GM19099 (cell line): ENCODE measurements around the gene TOP1.

Source experiments
- POLR2A ChIP-seq: IDR thresholded peaks from 3 replicates; pipeline ENCODE4 v1.6.1; 2011; ENCODE audit warnings: low read depth; ENCODE audit not compliant: insufficient read length; ENCODE audit errors: extremely low read depth

TOP1 gene

GRCh38 chr20:41145317-41145716 is 116.7 kb downstream of the TOP1 start:
- no peak for TF ChIP-seq POLR2A

GRCh38 chr20:41145821-41146620 is 117.4 kb downstream of the TOP1 start:
- TF ChIP-seq POLR2A = no peak

DNA sequence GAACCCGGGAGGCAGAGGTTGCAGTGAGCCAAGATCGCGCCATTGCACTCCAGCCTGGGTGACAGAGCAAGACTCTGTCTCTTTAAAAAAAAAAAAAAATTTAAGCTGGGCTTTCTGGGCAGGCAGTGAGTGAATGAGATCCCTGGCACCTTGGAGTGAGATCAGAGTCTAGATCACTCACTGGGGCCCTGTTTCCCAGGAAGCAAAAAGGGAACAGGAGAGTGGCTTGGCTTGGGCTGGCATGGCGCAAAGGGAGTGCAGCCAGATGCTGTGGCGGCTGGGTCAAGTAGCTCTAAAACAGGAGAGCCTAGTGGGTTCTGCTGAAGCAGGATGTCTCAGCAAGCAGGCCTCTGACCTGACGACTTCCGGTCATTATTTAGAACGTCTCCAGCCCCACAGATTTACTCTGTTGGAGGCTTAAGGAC is 119.2 kb downstream of the TOP1 start:
- TF ChIP-seq POLR2A = no peak

DNA sequence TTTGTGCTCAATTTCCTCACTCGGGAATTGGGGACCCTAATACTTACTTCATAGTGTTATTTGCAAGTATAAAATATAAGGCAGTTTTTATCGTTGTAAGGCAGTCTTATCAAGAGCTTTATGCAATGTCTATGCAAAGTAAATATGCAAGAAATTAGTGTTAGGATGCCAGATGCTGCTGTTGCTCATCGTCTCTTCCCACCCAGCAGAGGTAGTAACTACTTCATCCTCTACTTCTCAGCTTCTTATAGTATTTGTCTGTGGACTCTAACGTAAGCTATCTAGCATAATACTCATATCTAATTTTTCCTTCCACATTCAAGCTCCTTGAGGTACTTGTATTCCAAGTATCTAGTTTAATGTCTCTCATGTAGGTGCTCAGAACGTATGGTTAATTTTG is 120.3 kb downstream of the TOP1 start:
- TF ChIP-seq POLR2A = no peak

GRCh38 chr20:41150664-41151063 is 122.0 kb downstream of the TOP1 start:
- no peak for TF ChIP-seq POLR2A

GRCh38 chr20:41151134-41151869 is 122.7 kb downstream of the TOP1 start:
- TF ChIP-seq POLR2A = no peak

GRCh38 chr20:41152108-41152757 is 123.6 kb downstream of the TOP1 start:
- no peak for TF ChIP-seq POLR2A

GRCh38 chr20:41154436-41155176 is 126.0 kb downstream of the TOP1 start:
- TF ChIP-seq POLR2A = no peak

DNA sequence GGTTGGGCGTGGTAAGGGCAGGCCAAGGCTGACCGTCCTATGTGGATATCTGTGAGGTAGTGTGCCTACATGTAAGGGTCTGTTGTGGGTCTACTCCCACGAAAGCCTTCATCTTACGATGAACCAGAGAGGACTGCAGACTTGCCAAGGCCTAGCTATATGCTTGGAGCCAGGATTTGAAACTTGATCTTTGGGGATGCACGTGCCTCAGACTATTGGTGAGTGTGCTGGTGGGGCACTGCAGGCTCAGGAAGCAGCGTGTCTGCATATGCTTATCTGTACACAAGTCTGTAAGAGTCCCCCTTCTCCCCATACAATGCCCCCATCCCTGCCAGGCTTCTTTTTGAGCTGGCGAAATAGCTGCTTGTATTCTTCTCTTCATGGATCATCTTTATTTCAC is 126.6 kb downstream of the TOP1 start:
- TF ChIP-seq POLR2A = no peak

DNA sequence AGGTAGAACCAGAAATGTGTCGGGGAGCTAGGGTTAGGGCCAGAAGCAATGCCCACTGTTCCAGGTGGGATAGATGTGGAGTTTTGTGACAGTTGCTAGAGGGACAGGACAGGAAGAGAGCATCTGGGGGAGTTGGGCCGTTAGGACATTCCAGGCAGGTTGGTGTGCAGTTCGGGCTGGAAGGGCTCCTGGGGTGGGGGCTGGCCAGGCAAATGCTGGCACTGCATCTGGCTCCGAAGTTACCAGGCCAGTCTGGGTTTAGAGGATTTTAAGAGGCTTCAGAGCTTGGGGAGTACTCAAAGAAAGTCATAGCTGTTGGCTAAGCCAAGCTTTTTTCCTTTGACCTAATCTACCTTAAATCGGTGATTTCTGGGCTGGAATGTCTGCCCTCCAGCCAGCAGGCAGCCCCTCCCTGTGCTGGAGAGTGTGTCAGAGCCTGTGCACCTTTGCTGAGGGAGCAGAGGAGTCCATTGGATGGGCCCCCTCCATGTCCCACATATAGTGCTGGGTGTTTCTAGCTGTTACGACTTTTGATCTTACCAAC is 129.5 kb downstream of the TOP1 start:
- TF ChIP-seq POLR2A = no peak

- TF ChIP-seq POLR2A = no peak
These were observed 130.9 kb downstream of the TOP1 start for GRCh38 chr20:41159547-41159946.

DNA sequence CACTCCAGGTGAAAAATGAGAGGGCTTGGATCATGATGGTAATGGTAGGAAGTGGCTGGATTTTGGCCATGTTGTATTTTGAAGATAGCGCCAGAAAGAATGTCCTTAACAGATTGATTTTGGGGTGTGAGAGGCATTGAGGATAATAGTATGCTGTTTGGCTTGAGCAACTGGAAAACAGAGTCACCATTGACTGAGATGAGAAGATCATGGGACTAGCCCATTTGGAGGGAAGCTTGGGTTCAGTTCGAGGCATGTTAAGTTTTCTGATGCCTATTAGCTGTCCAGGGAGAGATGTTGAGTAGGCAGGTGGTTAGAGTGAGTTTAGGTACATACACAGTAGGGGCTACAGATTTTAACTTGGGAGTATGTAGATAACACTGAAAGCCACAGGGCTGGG is 132.1 kb downstream of the TOP1 start:
- no peak for TF ChIP-seq POLR2A

DNA sequence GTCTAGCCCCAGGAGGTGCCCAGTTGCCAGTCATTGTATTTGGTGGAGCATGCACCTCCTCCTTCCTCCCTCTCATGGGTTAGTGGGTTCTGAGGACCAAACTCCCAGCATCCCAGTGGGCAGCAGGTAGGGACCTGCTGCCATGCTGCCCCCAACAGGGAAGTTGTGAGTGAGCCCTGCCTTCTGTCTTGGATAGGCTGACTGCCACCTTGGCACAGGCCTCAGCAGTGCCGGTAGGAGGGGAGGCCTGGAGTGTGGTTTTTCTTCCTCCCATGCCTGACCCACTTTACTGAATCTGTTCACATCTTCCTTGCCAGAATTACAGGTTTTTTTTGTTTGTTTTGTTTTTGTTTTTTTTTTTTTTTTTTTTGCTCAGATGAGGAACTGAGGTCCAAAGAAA is 133.3 kb downstream of the TOP1 start:
- TF ChIP-seq POLR2A = no peak

DNA sequence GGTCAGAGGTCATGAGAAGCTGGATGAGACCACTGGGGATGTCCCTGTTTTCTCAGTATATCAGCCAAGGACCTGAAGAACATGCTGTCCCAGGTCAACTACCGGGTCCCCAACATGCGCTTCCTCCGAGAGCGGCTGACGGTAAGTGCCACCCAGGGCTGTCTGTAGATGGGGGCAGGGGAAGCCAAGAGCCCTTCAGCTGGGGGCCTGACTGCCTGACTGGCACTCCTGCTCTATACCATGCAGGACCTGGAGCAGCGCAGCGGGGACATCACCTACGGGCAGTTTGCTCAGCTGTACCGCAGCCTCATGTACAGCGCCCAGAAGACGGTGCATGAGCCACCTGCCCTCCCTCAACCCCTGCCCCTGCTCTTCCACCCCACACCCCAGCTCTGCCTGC is 133.8 kb downstream of the TOP1 start:
- no peak for TF ChIP-seq POLR2A

GRCh38 chr20:41163821-41164220 is 135.2 kb downstream of the TOP1 start:
- TF ChIP-seq POLR2A = no peak
